Measurements from ENCODE around the gene ZNF384.
"Not testable (repeated sequence)": the region's sequence is repeated elsewhere in the genome, so short reads cannot be mapped to it uniquely, and the experiment has no call there.

Gene ZNF384

DNA sequence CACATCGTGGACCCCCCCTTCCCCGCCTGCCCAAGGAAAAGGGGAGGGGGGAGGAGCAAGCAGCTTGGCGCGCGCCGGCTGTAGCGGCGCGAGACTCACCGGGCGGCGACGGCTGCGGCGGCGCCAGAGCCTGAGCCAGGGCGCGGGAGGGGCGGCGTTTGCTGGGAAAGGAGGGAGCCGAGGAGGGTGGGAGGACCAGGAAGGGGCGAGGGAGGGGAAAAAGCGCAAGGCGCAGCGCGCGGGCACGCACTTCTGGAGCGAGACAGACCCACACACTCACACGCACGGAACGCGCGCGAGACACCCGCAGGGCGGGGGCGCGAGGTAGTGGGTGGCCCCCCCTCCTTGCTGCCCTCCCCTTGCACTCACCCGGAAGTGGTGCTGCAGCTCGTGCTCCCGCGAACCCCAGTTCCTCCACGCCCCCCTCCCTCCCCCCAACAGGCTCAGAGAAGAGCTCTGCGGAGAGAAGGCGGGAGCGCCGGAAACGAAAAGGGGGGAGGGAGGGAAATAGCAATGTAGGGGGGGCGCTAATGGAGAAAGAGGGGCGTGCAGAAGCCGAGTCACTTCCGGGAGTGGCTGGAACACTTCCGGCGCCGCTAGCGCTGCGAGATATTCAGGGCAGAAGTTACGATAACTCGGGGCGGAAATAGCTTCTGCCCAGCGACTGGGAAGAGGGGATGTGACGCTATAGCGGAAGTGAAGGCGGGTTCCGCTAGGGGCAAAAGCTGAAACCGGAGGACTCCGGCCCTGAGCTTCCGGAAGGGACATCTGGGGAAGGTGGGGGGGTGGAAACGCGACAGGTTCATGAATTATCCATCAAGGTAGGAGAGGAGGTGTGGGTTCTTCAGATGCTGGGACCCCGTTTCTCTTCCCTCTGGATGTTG, at the start of gene ZNF384:
ZNF384 (minus strand) TSS at position 377 of the 884 bp plus-strand sequence. CDS start 9,855 bp downstream, outside the sequence.
- DNase-seq = peak; percentile 98

DNA sequence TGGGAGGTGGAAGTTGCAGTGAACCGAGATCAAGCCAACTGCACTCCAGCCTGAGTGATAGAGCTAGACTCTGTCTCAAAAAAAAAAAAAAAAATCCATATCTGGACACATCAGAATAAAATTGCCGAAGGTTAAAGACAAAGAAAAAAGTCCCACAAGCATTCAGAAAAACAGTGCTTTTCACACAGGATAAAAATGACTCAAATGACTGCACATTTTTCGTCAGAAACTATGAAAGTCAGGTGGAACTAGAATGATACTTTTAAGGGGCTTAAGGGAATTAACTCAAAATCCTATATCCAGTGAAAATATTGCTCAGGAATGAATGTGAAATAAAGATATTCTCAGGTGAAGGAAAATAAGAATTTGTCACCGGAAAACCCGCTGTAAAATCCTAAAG, 47.6 kb upstream of the ZNF384 start:
- DNase-seq = no peak

DNA sequence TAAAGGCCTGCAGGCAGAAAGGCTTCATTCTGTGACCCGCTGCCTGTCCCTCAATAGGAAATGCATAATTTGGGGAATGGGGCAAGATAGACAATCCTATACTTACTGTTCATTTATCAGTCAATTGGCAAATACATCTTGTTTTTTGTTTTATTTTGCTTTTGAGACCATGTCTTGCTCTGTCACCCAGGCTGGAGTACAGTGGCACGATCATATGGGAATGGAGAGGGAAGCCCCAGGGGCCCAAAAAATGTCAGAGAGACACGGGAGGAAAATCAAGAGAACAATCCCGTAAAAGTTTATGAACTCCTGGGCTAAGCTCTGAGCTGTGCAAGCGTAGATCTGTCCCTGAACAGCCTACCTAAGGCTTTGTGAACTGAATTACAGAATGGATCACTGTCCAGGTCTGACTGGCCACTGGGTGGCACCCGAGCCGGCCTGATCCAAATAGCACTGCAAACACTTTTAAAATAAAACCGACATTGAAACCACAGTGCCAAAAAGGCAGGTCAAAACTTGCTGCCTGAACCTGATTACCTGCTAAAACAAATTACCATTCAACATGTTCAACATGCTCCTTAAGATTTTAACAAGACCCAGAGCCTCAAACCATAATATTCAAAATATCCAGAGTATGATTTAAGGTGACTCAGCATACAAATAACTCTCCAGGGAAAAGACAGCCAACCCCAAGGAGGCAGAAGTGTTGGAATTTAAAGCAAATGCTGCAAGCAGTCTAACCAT, 46.4 kb upstream of the ZNF384 start:
- peak; percentile 27 for DNase-seq

DNA sequence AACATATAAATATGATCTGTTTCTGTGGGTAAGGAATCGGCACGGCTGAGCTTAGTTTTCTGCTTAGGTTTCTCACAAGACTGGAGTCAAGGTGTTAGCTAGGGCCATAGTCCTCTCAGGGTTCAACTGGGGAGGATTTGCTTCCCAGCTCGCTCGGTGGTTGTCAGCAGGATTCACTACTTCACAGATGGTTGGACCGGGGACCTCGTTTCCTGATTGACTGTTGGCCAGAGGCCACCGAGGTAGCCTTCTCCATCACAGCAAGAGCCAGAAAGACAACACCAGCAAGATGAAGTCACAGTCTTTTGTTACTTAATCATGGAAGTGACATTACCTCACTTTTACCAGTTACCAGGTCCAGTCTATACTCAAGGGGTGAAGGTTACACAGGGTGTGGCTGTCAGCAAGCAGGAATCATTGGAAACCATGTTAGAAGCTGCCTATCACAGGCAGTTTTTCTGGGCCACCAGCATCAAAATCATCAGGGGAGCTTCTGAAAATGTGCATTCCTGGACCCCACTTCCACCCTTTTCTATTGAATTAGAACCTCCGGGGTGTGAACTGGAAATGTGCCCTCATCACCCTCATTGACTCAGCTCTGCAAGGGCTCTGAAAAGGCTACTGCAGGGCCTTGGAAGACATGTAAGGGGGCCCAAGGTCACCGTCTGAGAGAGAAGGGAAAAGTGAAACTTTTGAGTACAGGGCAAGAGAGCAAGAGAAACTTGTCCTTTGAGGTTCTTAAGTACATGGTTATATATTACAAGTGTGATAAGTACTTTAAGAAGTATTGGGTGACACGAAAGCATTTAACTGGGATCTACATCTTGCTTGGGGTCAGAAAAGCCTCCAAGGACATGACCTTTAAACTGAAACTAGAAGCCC, 45.6 kb upstream of the ZNF384 start:
- DNase-seq = no peak

DNA sequence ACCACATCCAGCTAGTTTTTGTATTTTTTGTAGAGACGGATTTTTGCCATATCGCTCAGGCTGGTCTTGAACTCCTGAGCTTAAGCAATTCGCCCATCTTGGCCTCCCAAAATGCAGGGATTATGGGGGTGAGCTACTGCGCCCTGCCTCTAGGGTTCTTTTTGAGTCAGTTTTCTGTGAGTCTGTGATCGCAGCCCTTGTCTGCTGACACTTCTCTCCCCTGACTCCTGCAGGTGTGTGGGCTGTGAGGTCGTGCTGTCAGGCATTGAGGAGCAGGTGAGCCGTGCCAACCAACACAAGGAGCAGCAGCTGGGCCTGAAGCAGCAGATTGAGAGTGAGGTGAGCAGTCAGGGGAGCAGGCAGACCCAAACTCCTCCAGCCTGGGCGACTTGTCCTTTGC, 41.0 kb upstream of the ZNF384 start:
- no peak for DNase-seq

DNA sequence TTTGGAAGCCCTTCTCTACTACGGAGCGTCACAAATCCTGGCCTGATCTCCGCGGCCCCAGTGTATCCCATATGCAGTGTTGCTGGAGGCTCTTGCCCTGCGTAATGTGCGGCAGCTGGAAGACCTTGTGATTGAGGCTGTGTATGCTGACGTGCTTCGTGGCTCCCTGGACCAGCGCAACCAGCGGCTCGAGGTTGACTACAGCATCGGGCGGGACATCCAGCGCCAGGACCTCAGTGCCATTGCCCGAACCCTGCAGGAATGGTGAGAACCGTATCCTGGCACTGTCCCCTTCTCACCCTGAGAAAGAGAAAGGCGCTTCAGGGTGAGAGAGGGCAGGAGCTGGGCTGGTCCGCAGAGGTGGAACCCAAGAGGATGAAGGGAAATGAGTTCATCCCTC, 40.0 kb upstream of the ZNF384 start:
- DNase-seq = no peak

DNA sequence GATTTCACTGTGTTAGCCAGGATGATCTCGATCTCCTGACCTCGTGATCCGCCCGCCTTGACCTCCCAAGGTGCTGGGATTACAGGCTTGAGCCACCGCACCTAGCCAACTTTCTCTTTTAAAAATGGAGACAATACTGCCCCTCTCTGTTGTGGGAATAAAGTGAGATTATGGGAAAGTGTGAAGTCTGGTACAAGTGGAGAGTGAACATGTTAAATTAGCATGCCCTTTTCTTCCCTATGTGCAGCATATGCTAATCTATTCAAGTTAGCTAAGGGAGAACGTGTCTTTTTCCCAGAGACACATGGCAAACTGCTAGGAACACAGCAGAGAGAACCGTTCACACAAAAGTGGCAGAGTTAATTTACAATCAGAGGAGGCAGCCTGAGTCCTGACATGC, 36.2 kb upstream of the ZNF384 start:
- no peak for DNase-seq

DNA sequence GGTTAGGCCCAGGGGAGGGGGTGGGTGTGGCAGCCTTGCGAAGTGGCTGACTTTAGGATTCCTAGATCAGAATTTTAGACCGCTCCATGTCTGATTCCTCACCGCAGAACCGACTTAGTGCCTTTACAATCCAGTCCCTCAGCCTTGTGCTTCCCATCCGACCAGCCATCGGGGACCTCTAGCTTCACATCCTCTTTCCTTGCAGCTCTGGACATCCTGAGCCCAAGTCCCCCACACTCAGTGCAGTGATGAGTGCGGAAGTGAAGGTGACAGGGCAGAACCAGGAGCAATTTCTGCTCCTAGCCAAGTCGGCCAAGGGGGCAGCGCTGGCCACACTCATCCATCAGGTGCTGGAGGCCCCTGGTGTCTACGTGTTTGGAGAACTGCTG, 35.2 kb upstream of the ZNF384 start:
- peak; percentile 42 for DNase-seq

DNA sequence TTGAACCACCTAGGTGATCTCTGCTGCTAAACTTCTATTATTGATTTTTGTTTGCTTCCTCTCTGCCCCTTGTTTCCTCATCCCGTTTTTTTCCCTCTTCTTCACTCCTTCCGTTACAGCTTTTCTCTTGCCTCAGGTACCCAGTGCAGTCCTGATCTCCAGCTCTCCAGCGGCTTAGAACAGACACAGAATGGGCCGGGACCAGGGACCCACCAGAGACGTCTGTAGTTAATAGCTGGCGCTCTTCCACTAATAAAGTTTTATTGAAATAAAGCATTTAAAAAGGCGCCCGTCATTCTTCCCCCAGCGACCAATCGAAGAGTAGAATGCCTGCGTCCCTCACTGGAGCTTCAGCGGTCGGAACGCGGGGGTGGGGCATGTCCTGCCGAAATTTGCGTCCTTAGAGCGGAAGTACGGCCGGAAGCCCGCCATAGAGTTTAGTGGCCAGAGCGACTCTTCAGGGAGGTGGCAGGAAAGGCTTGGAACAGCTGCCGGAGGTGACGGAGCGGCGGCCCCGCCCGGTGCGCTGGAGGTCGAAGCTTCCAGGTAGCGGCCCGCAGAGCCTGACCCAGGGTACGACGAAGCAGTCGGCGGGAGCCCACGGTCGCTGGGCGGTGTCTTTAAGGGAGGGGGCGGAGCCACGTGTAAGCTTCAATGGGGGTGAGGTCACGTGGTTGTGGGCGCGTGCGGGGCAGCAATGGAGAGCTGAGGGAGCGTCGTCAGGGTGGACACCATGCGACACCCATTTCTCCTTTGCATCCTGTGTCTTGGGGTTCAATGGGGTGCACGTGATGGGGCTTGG, 34.6 kb upstream of the ZNF384 start, which contains the start of gene COPS7A:
COPS7A (plus strand) TSS at position 440 of the 802 bp plus-strand sequence. CDS start 611 bp downstream, outside the sequence.
- peak; percentile 99 for DNase-seq

DNA sequence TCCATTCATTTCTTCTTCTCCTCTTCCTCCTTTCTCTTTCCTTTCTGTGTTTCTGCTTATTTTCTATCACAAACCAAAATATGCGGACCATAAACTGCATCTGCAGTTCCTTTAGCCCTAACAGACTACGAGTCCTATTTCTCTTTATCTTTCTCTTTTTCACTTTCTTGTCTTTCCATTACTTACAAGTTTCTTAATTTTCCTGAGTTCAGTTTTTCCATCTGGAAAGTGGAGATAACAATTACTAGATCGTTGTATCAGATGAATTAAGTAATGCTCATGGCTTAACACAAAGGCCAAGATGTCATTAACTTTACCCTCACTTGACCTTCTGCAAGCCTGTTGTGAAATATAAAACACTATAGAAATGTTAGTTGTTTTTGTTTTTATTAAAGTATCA, 33.7 kb upstream of the ZNF384 start:
- no peak for DNase-seq

DNA sequence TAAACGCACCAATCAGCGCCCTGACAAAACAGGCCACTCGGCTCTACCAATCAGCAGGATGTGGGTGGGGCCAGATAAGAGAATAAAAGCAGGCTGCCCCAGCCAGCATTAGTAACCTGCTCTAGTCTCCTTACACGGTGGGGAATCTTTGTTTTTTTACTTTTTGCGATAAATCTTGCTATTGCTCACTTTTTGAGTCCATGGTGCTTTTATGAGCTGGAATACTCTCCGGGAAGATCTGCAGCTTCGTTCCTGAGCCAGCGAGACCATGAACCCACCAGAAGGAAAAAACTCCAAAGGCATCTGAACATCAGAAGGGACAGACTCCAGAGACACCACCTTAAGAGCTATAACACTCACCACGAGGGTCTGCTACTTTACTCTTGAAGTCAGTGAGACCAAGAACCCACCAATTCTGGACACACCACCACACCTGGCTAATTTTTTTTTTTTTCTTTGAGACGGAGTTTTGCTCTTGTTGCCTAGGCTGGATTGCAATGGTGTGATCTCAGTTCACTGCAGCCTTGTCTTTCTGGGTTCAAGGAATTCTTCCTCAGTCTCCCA, 27.8 kb upstream of the ZNF384 start:
- DNase-seq = no peak

DNA sequence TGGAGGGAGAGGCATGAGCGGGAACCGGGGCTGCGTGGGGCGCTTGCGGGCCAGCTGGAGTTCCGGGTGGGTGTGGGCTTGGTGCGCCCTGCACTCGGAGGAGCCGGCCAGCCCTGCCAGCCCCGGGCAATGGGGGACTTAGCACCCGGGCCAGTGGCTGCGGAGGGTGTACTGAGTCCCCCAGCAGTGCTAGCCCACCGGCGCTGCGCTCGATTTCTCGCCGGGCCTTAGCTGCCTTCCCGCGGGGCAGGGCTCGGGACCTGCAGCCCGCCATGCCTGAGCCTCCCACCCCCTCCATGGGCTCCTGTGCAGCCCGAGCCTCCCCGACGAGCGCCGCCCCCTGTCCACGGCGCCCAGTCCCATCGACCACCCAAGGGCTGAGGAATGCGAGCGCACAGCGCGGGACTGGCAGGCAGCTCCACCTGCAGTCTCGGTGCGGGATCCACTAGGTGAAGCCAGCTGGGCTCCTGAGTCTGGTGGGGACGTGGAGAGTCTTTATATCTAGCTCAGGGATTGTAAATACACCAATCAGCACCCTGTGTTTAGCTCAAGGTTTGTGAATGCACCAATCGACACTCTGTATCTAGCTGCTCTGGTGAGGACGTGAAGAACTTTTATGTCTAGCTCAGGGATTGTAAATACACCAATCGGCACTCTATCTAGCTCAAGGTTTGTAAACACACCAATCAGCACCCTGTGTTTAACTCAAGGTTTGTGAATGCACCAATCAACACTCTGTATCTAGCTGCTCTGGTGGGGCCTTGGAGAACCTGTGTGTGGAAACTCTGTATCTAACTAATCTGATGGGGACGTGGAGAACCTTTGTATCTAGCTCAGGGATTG, 27.1 kb upstream of the ZNF384 start:
- not testable (repeated sequence) for DNase-seq

DNA sequence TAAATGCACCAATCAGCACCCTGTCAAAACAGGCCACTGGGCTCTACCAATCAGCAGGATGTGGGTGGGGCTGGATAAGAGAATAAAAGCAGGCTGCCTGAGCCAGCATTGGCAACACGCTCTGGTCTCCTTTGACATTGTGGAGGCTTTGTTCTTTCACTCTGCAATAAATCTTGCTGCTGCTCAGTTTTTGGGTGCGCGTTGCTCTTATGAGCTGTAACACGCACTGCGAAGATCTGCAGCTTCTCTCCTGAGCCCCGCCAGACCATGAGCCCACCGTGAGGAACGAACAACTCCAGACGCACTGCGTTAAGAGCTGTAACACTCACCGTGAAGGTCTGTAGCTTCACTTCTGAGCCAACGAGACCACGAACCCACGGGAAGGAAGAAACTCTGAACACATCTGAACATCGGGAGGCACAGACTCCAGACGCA, 19.8 kb upstream of the ZNF384 start:
- DNase-seq = peak; percentile 21

DNA sequence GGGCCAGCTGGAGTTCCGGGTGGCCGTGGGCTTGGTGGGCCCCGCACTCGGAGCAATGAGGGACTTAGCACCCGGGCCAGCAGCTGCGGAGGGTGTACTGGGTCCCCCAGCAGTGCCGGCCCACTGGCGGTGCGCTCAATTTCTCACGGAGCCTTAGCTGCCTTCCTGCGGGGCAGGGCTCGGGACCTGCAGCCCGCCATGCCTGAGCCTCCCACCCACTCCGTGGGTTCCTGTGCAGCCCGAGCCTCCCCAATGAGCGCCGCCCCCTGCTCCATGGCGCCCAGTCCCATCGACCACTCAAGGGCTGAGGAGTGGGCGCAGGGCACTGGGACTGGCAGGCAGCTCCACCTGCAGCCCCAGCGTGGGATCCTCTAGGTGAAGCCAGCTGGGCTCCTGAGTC, 19.2 kb upstream of the ZNF384 start:
- DNase-seq = not testable (repeated sequence)

DNA sequence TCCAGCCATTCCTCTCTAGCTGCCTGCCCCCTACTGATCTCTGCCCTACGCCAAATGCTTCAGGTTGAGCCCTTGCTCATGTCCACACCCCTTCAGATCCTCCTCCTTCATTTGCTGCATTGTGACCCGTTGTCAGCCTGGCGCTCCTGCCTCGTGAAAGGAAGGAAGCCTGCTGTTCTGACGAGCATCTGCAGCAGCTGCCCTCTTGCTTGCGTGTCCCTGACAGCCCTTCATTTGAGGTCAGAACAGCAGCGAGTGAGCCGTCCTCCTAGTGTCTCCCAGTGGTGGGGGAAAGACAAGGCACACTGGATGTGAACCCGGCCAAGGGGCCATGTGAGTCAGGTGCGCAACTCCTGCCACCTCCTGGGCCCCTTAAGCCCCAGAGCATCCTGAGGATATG, 14.5 kb upstream of the ZNF384 start:
- DNase-seq = no peak

DNA sequence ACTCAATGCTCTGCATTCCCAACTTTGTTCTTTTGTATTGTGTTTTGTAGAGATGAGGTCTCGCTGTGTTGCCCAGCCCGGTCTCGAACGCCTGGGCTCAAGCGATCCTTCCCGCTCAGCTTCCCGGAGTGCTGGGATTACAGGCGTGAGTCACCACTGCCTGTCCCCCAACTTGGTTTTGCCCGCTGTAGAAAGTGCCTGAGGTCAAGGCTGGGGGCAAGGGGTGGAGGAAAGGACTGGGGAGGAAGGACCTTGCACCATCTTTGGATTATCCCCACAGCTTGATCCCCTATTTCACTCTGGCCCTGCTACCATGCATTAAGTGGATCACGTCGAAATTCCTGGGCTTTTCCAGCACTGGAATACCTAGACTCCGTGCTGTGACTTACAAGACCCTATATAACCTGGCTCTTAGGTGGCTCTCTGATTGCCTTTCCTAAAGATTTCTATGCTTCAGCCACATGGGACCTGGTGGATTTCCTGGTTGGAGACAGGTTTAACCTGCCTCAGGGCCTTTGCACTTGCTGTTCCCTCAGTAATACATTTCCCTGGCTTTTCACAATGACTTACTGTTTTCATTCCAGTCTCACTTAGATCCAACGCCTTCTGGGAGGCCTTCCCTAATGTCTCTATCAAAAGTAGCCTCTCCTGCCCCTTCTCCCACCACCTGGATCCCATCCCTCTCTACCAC, 12.0 kb upstream of the ZNF384 start:
- DNase-seq = no peak

DNA sequence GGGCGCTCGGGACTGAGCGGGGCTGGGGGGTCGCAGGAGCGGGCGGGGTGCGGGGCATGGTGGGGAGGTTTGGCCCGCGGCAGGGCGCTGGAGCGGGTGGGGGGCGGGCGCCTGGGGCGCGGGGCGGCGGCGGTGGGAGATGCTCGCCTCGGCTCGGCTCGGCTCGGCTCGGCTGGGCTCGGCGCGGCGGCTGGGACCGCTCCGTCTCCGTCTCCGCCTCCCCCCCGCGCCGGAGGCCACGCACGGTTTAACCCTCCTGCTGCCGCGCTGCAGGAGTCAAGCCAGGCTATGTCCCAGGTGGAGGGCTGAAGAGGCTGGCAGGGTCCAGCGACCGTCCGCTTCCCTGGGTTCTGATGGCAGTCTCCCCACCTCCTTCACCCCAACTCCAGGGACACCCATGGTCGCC, 11.5 kb upstream of the ZNF384 start, which contains the start of gene PIANP:
PIANP (minus strand) TSS at position 170 of the 406 bp plus-strand sequence. CDS start 2,754 bp downstream, outside the sequence.
- DNase-seq = no peak

DNA sequence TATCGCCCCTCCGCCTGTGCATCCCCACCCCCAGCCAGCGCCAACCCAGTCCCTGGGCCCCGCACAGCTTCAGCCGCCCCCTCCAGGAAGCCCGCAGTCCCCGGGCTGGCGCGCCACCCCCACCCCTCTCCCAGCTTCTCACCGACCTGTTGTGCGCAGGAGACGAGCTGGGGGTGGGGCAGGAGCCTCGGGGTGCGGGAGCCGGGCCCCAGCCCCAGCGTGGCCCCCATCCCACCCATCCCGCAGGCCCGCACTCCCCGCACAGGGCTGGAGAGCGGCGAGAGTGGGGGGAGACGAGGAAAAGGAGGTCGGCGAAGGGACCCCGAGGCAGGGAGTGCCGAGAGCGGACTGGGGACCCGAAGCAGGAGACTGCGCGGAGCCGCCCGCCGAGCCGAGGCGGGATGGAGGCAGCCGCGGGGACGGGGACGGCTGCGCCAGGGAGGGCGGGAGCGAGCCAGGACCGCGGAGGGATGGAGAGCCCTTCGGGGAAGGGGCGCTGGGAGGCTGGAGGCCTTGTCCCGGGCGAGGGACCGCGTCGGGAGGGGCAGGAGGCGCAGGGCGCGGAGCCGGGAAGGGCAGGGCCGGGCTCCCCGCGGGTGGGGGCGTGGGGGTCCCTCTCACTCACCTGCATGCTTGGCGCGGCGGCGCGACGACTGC, 10.9 kb upstream of the ZNF384 start:
- DNase-seq = no peak

DNA sequence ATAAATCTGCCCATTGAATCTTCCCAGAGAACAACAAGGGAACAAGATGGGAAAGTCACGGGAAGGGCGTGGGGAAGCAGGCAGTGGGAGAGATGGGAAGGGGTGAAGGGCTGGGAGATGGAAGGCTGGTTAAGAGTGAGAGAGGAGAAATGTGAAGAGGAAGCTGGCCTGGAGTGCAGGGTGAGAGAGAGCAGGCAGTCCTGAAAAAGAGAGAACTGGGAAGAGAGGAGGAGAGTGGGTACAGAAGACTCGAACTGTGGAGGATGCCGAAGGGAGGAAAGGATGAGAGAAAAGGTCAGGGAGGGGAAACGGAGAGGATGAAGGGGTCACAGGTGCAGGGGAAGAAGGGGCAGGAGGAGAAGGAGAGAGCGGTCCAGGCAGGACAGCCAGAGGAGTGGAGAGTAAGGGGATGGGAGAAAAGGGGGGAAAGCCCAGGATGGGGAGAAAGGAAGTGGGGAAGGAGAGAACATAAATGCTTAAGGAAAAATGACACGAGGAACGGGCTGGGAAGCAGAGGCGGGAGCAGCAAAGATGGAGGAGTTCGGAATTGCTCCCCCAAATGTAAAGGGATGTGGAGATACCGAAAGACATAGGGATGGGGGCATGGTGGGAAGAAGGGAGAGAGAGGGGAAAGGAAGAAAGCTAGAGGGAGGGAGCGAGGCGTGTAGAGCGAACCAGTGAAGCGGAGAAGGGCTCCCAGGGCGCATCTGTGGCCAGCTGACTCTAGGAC, 10.2 kb upstream of the ZNF384 start:
- no peak for DNase-seq

All from activated CD4-positive, alpha-beta T cell treated with anti-CD3 and anti-CD28 coated beads, Interleukin-2, amount 50 U/mL, for 16 hours (primary cell).